SK-N-SH (cell line): ENCODE data around the gene LSS. TPM values are rescaled to one million over a fixed set of nuclear protein-coding genes. Genes with fewer than 3 reads are reported as not detected.

Experiments
- CTCF ChIA-PET: fragments of 300-600, 350-600 bp; formaldehyde crosslinking; extraction: SDS; loops from one replicate; lab custom pipeline; 2021; lab: Yijun Ruan, JAX
- POLR2A ChIA-PET: fragments of 350-600 bp; sonication (Branson Sonifier 250); formaldehyde crosslinking; extraction: SDS; loops from one replicate; lab custom pipeline; 2020; ENCODE audit warnings: antibody characterized with exemption, inconsistent platforms; lab: Yijun Ruan, JAX
- DNase-seq: peaks from one replicate; pipeline ENCODE4 v3.0.0; 2012
- H2AFZ ChIP-seq: fragments of 200-600 bp; sonication (generic); 2 replicates; pipeline ENCODE4 v1.8.1; 2016; ENCODE audit warnings: antibody characterized with exemption, mild to moderate bottlenecking, low read depth
- H3F3A ChIP-seq: fragments of 200-600 bp; sonication (generic); replicated peaks from 2 replicates; pipeline ENCODE3; 2016; ENCODE audit warnings: antibody characterized with exemption, mild to moderate bottlenecking; ENCODE audit not compliant: insufficient read depth
- H3K27ac ChIP-seq, 2 experiments: fragments of 200-500 bp in 1 of 2; fragments of 200-600 bp in 1 of 2; sonication (Bioruptor generic) in 1 of 2; sonication (generic), shearing (Covaris generic) in 1 of 2; 2 replicates each; pipeline versions ENCODE4 v1.5.1 to v1.6.1; 2014 to 2016; ENCODE audit warnings: low read depth in 2 of 2, inconsistent platforms in 1 of 2, low read length in 1 of 2, mild to moderate bottlenecking in 1 of 2, mixed read lengths in 1 of 2
- H3K27me3 ChIP-seq: fragments of 200-600 bp; sonication (generic), shearing (Covaris generic); 2 replicates; pipeline ENCODE4 v1.6.1; 2016; ENCODE audit warnings: mixed run types; ENCODE audit not compliant: insufficient read depth
- H3K36me3 ChIP-seq, 2 experiments: fragments of 200-500 bp in 1 of 2; fragments of 200-600 bp in 1 of 2; sonication (Bioruptor generic) in 1 of 2; sonication (generic) in 1 of 2; replicated peaks in 1 of 2; 2 replicates each; pipeline versions ENCODE3 to v1.5.1; 2014 to 2016; ENCODE audit warnings: low read length in 1 of 2, mild to moderate bottlenecking in 1 of 2; ENCODE audit not compliant: insufficient read depth in 2 of 2, control insufficient read depth in 1 of 2
- H3K4me1 ChIP-seq, 2 experiments: fragments of 200-500 bp in 1 of 2; fragments of 200-600 bp in 1 of 2; sonication (Bioruptor generic) in 1 of 2; sonication (generic), shearing (Covaris generic) in 1 of 2; 2 replicates each; pipeline versions ENCODE4 v1.5.1 to v1.6.1; 2014 to 2016; ENCODE audit warnings: low read depth in 1 of 2, low read length in 1 of 2, mixed run types in 1 of 2; ENCODE audit not compliant: insufficient read depth in 2 of 2, control insufficient read depth in 1 of 2
- H3K4me2 ChIP-seq: fragments of 200-600 bp; sonication (generic), shearing (Covaris generic); 2 replicates; pipeline ENCODE4 v1.6.1; 2017; ENCODE audit warnings: mixed run types
- H3K4me3 ChIP-seq, 2 experiments: fragments of 200-500 bp in 1 of 2; fragments of 200-600 bp in 1 of 2; sonication (Bioruptor generic) in 1 of 2; sonication (generic), shearing (Covaris generic) in 1 of 2; 2 replicates each; pipeline versions ENCODE4 v1.5.1 to v1.8.1; 2014 to 2016; ENCODE audit warnings: low read depth in 2 of 2, inconsistent platforms in 1 of 2, low read length in 1 of 2, mild to moderate bottlenecking in 1 of 2, mixed read lengths in 1 of 2, moderate library complexity in 1 of 2
- H3K79me2 ChIP-seq: fragments of 200-600 bp; sonication (generic); 2 replicates; pipeline ENCODE4 v1.8.1; 2017; ENCODE audit warnings: mild to moderate bottlenecking; ENCODE audit not compliant: insufficient read depth
- H3K9ac ChIP-seq: fragments of 200-600 bp; sonication (generic); 2 replicates; pipeline ENCODE4 v1.6.1; 2017; ENCODE audit warnings: mixed run types
- H3K9me2 ChIP-seq: fragments of 200-600 bp; sonication (generic); 2 replicates; pipeline ENCODE4 v1.6.1; 2017; ENCODE audit warnings: mixed run types
- H3K9me3 ChIP-seq: fragments of 200-600 bp; sonication (generic); 2 replicates; pipeline ENCODE4 v1.6.1; 2017; ENCODE audit warnings: mixed run types, mild to moderate bottlenecking, moderate library complexity
- H4K20me1 ChIP-seq: fragments of 200-600 bp; sonication (generic); 2 replicates; pipeline ENCODE4 v1.6.1; 2017; ENCODE audit warnings: mild to moderate bottlenecking, mixed run types; ENCODE audit not compliant: insufficient read depth
- CHD2 ChIP-seq: fragments of 150-350 bp; IDR thresholded peaks from 2 replicates; pipeline ENCODE4 v1.6.1; 2018; ENCODE audit warnings: low read length; ENCODE audit not compliant: partially characterized antibody
- FOXM1 ChIP-seq: IDR thresholded peaks from 2 replicates; pipeline ENCODE4 v1.4.0; 2012; ENCODE audit warnings: low read depth, mild to moderate bottlenecking
- MEF2A ChIP-seq: IDR thresholded peaks from 2 replicates; pipeline ENCODE4 v1.4.0; 2012; ENCODE audit warnings: low read depth, borderline replicate concordance
- NFIC ChIP-seq: IDR thresholded peaks from 2 replicates; pipeline ENCODE4 v1.4.0; 2012; ENCODE audit warnings: borderline replicate concordance
- NRF1 ChIP-seq: IDR thresholded peaks from 2 replicates; pipeline ENCODE4 v1.6.1; 2012; ENCODE audit warnings: low read depth, mild to moderate bottlenecking, low read length
- POLR2AphosphoS5 ChIP-seq: IDR thresholded peaks from 2 replicates; pipeline ENCODE4 v1.6.1; 2012; ENCODE audit warnings: low read depth, low read length
- RCOR1 ChIP-seq: fragments of 150-350 bp; IDR thresholded peaks from 2 replicates; pipeline ENCODE4 v1.6.1; 2017; ENCODE audit warnings: antibody characterized with exemption, low read length
- RXRA ChIP-seq: IDR thresholded peaks from 2 replicates; pipeline ENCODE4 v1.4.0; 2012; ENCODE audit warnings: low read depth, mild to moderate bottlenecking, borderline replicate concordance
- SIN3A ChIP-seq: IDR thresholded peaks from 2 replicates; pipeline ENCODE4 v1.6.1; 2012; ENCODE audit warnings: low read depth, mild to moderate bottlenecking, low read length, moderate library complexity, borderline replicate concordance
- TAF1 ChIP-seq: IDR thresholded peaks from 2 replicates; pipeline ENCODE4 v1.6.1; 2012; ENCODE audit warnings: low read depth, mild to moderate bottlenecking, low read length, moderate library complexity, borderline replicate concordance
- TCF12 ChIP-seq: IDR thresholded peaks from 2 replicates; pipeline ENCODE4 v1.4.0; 2012
- YY1 ChIP-seq: IDR thresholded peaks from 2 replicates; pipeline ENCODE4 v1.4.0; 2012; ENCODE audit warnings: low read depth, mild to moderate bottlenecking
- WGBS: methylation state at CpG from one replicate; pipeline ENCODE4 v1.1.6; 2017; ENCODE audit warnings: low lambda C conversion rate; 5-methylcytosine and 5-hydroxymethylcytosine counted together
- polyA plus RNA-seq, 3 experiments: library from polyadenylated mRNA; depleted of rRNA; stranded (reverse); fragments of >200 nt; gene quantifications; 2 replicates each; pipeline ENCODE4 v1.2.3, GENCODE V29; 2012
- TF ChIP-seq, protein P1 (sequence below): IDR thresholded peaks from 2 replicates; pipeline ENCODE4 v1.4.0; 2012; ENCODE audit warnings: low read depth, borderline replicate concordance
- TF ChIP-seq, protein P2 (sequence below): fragments of 150-350 bp; IDR thresholded peaks from 2 replicates; pipeline ENCODE4 v1.6.1; 2017; ENCODE audit warnings: antibody characterized with exemption, low read length, low read depth, borderline replicate concordance
- TF ChIP-seq, protein P3 (sequence below): IDR thresholded peaks from 2 replicates; pipeline ENCODE4 v1.4.0; 2012; ENCODE audit warnings: low read depth
- TF ChIP-seq, protein P4 (sequence below): IDR thresholded peaks from 2 replicates; pipeline ENCODE4 v1.6.1; 2012; ENCODE audit warnings: mild to moderate bottlenecking, low read depth, low read length, moderate library complexity
- TF ChIP-seq, protein P5 (sequence below): IDR thresholded peaks from 2 replicates; pipeline ENCODE4; 2012
- TF ChIP-seq, protein P6 (sequence below): IDR thresholded peaks from 2 replicates; pipeline ENCODE4 v1.4.0; 2012; ENCODE audit warnings: low read depth, borderline replicate concordance

Gene LSS
- polyA plus RNA-seq, 1 of the 3 experiments (the other 2 are of a cell fraction) = 38.7 TPM

DNA sequence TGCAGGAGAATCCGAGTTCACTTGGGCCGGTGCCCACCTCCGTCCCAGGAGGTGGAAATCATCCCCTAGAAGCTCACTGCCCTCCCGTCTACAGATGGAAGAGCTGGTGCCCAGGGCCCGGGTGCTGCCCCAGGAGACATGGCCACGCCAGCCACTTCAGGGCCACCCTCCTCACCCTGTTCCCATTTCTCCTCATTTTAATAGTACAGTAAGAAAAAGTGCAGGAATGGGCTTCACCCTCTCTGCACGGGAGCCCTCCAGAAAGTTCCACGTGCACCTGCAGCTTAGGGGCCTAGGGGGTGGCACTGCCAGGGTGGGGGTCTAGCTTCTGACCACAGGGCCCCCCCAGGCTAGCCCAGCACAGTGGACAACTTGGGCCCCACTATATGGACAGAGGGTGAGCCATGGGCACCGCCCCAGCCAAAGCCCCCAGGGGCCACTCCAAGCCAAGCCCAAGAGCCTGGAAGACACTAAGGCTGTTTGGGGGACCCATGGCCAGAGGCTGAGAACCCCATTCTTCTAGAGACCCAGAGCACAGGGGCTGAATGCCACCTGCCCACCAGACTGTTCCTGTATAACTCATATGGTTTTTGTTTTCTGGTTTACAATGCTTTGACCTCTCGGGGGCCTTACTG lies 69.8 kb downstream of the LSS start:
- Histone ChIP-seq H3K4me1 (no peaks in the 10 kb centered on the region; a peak in 1 of 4 replicates), H3K36me3 (no peaks in the 10 kb centered on the region), H3K4me3 (no peak overlapping the region), H3K9me2 (no peaks in the 10 kb centered on the region), H3K4me2 (no peak overlapping the region), H2AFZ (no peak overlapping the region), H3F3A (no peaks in the 10 kb centered on the region), H3K27me3 (no peaks in the 10 kb centered on the region), H3K9ac (no peak overlapping the region), H3K9me3 (no peaks in the 10 kb centered on the region), H3K27ac (no peak overlapping the region), H4K20me1 (no peaks in the 10 kb centered on the region), H3K79me2 (no peaks in the 10 kb centered on the region)
- TF ChIP-seq FOXM1 = no peak
- no peak for TF ChIP-seq CHD2
- TF ChIP-seq, protein P1, sequence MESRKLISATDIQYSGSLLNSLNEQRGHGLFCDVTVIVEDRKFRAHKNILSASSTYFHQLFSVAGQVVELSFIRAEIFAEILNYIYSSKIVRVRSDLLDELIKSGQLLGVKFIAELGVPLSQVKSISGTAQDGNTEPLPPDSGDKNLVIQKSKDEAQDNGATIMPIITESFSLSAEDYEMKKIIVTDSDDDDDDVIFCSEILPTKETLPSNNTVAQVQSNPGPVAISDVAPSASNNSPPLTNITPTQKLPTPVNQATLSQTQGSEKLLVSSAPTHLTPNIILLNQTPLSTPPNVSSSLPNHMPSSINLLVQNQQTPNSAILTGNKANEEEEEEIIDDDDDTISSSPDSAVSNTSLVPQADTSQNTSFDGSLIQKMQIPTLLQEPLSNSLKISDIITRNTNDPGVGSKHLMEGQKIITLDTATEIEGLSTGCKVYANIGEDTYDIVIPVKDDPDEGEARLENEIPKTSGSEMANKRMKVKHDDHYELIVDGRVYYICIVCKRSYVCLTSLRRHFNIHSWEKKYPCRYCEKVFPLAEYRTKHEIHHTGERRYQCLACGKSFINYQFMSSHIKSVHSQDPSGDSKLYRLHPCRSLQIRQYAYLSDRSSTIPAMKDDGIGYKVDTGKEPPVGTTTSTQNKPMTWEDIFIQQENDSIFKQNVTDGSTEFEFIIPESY = no peak
- TF ChIP-seq POLR2AphosphoS5 = no peak
- TF ChIP-seq, protein P2, sequence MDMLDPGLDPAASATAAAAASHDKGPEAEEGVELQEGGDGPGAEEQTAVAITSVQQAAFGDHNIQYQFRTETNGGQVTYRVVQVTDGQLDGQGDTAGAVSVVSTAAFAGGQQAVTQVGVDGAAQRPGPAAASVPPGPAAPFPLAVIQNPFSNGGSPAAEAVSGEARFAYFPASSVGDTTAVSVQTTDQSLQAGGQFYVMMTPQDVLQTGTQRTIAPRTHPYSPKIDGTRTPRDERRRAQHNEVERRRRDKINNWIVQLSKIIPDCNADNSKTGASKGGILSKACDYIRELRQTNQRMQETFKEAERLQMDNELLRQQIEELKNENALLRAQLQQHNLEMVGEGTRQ = no peak
- no peak for TF ChIP-seq RXRA
- TF ChIP-seq, protein P3, sequence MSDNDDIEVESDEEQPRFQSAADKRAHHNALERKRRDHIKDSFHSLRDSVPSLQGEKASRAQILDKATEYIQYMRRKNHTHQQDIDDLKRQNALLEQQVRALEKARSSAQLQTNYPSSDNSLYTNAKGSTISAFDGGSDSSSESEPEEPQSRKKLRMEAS = no peak
- TF ChIP-seq, protein P4, sequence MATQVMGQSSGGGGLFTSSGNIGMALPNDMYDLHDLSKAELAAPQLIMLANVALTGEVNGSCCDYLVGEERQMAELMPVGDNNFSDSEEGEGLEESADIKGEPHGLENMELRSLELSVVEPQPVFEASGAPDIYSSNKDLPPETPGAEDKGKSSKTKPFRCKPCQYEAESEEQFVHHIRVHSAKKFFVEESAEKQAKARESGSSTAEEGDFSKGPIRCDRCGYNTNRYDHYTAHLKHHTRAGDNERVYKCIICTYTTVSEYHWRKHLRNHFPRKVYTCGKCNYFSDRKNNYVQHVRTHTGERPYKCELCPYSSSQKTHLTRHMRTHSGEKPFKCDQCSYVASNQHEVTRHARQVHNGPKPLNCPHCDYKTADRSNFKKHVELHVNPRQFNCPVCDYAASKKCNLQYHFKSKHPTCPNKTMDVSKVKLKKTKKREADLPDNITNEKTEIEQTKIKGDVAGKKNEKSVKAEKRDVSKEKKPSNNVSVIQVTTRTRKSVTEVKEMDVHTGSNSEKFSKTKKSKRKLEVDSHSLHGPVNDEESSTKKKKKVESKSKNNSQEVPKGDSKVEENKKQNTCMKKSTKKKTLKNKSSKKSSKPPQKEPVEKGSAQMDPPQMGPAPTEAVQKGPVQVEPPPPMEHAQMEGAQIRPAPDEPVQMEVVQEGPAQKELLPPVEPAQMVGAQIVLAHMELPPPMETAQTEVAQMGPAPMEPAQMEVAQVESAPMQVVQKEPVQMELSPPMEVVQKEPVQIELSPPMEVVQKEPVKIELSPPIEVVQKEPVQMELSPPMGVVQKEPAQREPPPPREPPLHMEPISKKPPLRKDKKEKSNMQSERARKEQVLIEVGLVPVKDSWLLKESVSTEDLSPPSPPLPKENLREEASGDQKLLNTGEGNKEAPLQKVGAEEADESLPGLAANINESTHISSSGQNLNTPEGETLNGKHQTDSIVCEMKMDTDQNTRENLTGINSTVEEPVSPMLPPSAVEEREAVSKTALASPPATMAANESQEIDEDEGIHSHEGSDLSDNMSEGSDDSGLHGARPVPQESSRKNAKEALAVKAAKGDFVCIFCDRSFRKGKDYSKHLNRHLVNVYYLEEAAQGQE = no peak
- no peak for TF ChIP-seq TCF12
- TF ChIP-seq, protein P5, sequence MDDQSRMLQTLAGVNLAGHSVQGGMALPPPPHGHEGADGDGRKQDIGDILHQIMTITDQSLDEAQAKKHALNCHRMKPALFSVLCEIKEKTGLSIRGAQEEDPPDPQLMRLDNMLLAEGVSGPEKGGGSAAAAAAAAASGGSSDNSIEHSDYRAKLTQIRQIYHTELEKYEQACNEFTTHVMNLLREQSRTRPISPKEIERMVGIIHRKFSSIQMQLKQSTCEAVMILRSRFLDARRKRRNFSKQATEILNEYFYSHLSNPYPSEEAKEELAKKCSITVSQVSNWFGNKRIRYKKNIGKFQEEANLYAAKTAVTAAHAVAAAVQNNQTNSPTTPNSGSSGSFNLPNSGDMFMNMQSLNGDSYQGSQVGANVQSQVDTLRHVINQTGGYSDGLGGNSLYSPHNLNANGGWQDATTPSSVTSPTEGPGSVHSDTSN = no peak
- TF ChIP-seq MEF2A = no peak
- TF ChIP-seq NRF1 = no peak
- TF ChIP-seq, protein P6, sequence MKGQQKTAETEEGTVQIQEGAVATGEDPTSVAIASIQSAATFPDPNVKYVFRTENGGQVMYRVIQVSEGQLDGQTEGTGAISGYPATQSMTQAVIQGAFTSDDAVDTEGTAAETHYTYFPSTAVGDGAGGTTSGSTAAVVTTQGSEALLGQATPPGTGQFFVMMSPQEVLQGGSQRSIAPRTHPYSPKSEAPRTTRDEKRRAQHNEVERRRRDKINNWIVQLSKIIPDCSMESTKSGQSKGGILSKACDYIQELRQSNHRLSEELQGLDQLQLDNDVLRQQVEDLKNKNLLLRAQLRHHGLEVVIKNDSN = no peak
- no peak for TF ChIP-seq NFIC
- TF ChIP-seq TAF1 = no peak
- no peak for TF ChIP-seq RCOR1
- no peak for TF ChIP-seq SIN3A
- TF ChIP-seq YY1 = no peak
- DNase-seq = no peak
- POLR2A ChIA-PET = no interaction called here
- WGBS = 83% methylated on average over 6 of the region's 10 CpGs
- CTCF ChIA-PET = interaction anchor here (0.8 to 1.2 kb wide), 3 partner anchors 8 to 244 kb away, joined by 3 to 8 read pairs (median 3); no protein-coding TSS in a partner anchor
